ENCODE data around the gene ABAT.
"Not testable (repeated sequence)": the region's sequence is repeated elsewhere in the genome, so short reads cannot be mapped to it uniquely, and the experiment has no call there.

ABAT gene

GRCh38 chr16:8751481-8752311 is 77.3 kb downstream of the ABAT start:
- DNase-seq: no peak

DNA sequence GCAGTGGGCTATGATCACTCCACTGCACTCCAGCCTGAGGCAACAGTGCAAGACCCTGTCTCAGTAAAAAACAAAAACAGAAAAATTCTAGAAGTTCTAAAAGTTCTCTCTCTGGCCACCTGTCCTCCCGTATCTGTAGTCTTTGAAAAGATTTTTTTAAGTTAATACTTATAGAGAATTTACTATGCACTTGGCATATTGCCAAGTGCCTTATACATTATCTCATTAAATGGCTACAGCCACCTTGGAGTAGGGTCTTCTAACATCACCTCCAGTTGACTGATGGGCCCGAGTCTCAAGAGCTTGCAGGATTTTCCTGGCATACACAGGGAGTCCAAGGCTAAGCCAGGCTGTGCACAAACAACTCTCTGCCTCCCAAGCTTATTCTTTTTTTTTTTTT is 78.3 kb downstream of the ABAT start:
- DNase-seq: no peak

- DNase-seq: no peak
Measured at GRCh38 chr16:8753416-8754054, 79.1 kb downstream of the ABAT start.

DNA sequence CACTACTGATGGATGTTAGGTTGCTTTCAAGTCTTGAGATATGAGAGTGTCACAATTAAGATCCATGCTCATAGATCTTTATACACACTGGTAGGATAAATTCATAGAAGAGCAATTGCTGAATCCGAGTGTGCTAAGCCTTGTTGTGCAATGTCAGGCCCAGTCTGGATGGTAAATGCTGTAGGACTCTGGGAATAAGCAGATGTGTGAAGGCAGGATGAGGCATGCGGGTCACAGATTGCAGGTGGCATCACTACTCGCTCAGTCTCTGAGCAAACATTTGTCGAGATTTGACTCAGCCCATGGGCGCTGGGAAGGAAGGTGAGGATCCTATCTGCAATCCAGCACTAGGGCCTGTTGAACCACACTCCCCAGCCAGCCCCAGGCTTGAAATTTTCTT is 82.3 kb downstream of the ABAT start:
- no peak for DNase-seq

DNA sequence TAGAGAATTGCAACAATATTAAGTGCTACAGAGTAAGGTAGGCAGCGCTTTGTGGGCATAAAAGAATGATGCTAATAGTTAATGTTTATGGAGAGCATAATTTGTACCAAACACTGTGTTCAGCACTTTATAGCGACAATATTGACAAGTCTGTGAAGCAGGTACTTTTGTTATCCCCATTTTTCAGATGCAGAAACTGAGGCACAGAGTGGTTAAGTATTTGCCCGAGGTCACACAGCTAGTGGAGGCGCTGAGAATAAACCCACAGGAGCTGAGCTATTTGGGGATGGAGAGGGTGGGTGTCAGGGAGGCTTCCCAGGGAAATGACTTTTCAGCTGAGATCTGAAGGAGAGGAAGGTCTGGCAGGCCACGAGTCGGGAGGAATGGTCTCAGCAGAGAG is 83.6 kb downstream of the ABAT start:
- DNase-seq: no peak

GRCh38 chr16:8760021-8760420 is 85.6 kb downstream of the ABAT start:
- no peak for DNase-seq

- no peak for DNase-seq
Measured at GRCh38 chr16:8761078-8761477, 86.7 kb downstream of the ABAT start.

- DNase-seq: no peak
Measured at GRCh38 chr16:8762254-8762653, 87.8 kb downstream of the ABAT start.

GRCh38 chr16:8763083-8763482 is 88.7 kb downstream of the ABAT start:
- DNase-seq: no peak

DNA sequence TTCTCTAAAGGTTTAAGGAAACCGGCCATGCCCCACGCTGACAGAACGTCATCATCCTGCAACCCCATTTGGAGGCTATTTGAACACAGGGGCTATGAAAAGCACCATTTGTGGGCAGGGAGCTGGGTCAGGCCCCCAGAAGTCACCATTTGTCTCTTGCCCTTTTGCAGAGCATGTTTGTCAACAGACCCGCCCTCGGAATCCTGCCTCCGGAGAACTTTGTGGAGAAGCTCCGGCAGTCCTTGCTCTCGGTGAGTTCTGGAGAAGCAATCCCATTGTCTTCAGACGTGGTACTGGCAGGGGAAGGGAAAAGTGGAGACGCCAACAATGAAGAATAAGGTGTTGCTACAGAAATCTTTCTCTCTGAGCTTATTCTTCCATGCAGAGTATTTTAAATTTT is 89.5 kb downstream of the ABAT start:
- no peak for DNase-seq

- DNase-seq: no peak
Measured at GRCh38 chr16:8764525-8765250, 90.3 kb downstream of the ABAT start.

DNA sequence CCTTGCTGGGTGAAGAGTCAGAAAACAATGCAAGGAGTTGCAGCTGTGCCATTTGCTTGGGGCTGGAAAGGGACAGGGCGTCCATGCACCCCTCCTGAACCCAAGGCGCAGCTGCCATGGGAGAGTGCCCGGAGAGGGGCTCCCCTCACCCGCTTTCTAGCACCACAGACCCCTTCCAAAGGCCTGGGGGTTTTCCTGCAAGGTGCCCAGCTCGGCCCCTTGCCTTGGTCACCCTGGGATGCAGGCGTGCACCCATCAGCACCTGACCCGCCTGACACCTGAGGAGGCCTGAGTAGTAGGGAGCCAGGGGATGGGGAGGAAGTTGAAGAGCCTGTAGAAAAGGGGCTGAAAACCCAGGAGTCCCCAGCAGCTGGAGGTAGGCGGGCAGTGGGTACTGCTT is 92.8 kb downstream of the ABAT start:
- DNase-seq: no peak

DNA sequence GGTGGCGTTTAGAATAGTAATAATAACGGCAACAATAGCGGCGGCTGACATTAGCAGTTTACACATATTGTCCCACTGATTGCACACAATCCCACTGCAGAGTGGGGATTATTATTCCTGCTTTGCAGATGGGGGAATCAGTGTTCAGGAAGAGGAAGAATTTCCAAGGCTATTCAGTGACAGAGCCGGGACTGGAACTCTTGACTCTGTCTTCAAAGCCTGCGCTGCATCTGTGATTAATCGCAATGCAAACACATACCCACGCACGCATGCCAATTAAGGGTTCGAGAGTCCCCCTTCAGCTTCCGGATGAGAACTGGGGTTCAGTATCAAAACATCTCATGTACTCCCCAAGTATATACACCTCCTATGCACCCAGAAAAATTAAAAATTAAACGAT is 93.9 kb downstream of the ABAT start:
- no peak for DNase-seq

GRCh38 chr16:8768692-8769091 is 94.3 kb downstream of the ABAT start:
- no peak for DNase-seq

DNA sequence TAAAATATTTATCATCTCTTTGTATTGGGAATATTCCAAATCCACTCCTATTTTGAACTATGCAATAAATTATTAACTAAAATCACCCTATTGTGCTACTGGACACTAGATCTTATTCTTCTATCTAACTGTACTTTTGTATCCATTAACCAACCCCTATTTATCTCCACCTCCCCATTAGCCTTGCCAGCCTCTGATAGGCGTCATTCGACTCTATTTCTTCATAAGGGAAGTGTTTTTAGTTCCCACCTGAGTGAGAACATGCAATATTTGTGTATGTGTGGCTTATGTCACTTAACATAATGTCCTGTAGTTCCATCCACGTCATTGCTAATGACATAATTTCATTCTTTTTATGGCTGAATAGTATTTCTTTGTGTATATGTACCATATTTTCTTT is 99.1 kb downstream of the ABAT start:
- no peak for DNase-seq

DNA sequence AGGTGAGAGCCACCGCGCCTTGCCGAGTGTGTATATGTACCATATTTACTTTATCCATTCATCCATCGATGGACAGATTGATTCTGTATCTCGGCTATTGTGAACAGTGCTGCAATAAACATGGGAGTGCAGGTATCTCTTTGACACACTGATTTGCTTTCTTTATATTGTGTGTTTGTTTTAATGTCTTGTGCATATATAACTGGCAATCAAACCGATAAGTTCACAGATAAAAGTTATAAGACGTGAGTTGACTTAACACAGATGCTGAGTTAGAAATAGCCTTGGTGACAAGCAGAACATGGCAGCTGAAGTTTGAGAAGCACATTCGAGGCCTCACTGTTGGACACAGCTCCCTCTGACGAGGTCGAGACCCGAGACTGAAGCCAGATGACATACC is 99.8 kb downstream of the ABAT start:
- no peak for DNase-seq

GRCh38 chr16:8775359-8775758 is 100.9 kb downstream of the ABAT start:
- no peak for DNase-seq

- no peak for DNase-seq
Measured at GRCh38 chr16:8776129-8776584, 101.7 kb downstream of the ABAT start.

DNA sequence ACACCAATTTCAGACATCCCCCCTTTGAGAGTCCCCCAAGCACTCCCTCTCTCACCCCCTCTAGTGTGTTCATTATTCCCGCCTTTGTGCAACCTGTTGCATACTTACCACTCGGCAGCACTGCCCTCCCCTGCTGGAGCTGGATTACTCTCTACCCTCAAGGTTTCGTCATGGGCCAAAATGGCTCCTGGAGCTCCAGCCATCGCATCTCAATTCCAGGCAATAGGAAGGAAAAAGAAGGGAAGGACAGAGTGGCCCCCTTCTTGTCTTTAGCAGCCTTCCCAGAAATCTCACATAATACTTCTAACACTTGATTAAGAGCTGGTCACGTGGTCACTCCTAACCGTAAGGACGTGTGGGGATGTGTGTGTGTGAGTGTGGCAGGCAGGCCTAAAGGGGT is 102.8 kb downstream of the ABAT start:
- DNase-seq: no peak

DNA sequence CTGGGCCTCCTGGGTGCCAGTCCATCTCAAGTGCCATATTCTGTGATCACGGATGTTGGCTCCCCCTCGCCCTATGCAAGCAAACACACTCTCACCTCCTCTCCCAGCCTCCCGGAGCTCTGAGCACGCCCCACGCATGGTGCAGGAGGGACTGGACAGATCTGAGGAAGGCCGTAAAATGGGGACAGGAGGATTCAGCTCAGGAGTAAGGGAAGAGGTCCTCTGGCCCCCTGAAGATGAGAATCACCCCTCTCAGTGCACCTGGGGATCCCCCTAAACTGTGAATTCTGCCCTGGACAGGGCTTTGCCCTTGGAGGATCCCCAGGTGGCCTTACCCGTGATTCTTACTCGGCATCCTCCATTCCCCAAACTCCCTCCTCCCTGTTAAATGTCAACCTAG is 107.4 kb downstream of the ABAT start:
- no peak for DNase-seq

- DNase-seq: no peak
Measured at GRCh38 chr16:8782673-8783072, 108.3 kb downstream of the ABAT start.

GRCh38 chr16:8785408-8785807 is 111.0 kb downstream of the ABAT start:
- DNase-seq: no peak

GRCh38 chr16:8786316-8786715 is 111.9 kb downstream of the ABAT start:
- DNase-seq: not testable (repeated sequence)

DNA sequence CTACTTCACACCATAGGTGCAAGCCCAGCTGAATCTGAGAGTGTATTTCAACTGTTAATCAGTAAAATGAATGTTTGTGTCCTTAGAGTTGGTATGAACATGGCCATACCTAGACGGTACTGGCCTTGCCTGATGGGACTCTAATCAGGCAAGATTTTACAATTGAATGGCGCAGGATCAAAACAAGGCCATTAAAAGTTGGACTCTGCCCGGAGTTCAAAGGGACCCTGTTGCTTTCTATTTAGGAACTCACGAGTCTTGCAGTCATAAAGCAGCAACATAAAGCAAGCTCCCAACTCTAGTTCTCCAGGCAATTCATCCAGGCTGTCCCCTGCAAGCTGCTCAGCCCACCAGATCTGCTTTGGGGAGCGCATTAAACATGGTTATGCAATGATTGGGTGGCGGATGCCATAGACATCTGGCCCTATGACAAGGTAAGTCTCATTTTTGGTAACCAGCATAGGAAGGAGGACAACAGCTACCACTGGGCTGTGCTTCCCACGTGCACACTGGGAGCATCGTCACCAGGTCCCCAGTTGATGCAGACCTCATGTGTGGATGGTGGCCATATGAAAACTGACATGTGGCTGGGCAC is 114.3 kb downstream of the ABAT start:
- no peak for DNase-seq

Measured in activated naive CD4-positive, alpha-beta T cell treated with anti-CD3 and anti-CD28 coated beads, Interleukin-2, amount 50 U/mL, for 16 hours (primary cell).